ENCODE data around the gene CACNA1C.

The CACNA1C gene

DNA sequence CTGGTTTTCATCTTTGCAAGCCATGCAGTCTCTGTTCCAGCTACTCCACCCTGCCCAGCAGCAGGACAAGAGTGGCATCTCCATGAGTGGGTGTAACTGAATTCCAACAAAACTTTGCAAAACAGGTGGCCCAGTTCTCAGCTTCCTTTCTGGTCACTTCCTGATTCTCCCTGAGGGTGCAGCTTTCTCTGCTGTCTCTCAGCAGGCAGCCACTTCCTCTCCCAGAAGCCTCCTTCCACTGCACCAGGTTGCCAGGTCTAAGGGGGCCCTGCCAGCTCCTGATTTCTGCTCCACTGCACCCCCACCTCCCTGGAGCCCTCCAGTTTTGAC is 400.9 kb downstream of the CACNA1C start:
- H3K4me3 ChIP-seq (ENCODE audit: low read depth, low read length), result no peak overlapping the region
- no peak for DNase-seq (ENCODE audit: low read depth)
- TF ChIP-seq, protein P1, sequence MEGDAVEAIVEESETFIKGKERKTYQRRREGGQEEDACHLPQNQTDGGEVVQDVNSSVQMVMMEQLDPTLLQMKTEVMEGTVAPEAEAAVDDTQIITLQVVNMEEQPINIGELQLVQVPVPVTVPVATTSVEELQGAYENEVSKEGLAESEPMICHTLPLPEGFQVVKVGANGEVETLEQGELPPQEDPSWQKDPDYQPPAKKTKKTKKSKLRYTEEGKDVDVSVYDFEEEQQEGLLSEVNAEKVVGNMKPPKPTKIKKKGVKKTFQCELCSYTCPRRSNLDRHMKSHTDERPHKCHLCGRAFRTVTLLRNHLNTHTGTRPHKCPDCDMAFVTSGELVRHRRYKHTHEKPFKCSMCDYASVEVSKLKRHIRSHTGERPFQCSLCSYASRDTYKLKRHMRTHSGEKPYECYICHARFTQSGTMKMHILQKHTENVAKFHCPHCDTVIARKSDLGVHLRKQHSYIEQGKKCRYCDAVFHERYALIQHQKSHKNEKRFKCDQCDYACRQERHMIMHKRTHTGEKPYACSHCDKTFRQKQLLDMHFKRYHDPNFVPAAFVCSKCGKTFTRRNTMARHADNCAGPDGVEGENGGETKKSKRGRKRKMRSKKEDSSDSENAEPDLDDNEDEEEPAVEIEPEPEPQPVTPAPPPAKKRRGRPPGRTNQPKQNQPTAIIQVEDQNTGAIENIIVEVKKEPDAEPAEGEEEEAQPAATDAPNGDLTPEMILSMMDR (conservative IDR thresholded peaks at IDR 0.05; ENCODE audit: low read depth, low read length), result no peak

GRCh38 chr12:2454601-2455177 is 401.9 kb downstream of the CACNA1C start:
- TF ChIP-seq, protein P1 (conservative IDR thresholded peaks at IDR 0.05; ENCODE audit: low read depth, low read length), result no peak
- no peak for DNase-seq (ENCODE audit: low read depth)
- no peak overlapping the region for H3K4me3 ChIP-seq (ENCODE audit: low read depth, low read length)

DNA sequence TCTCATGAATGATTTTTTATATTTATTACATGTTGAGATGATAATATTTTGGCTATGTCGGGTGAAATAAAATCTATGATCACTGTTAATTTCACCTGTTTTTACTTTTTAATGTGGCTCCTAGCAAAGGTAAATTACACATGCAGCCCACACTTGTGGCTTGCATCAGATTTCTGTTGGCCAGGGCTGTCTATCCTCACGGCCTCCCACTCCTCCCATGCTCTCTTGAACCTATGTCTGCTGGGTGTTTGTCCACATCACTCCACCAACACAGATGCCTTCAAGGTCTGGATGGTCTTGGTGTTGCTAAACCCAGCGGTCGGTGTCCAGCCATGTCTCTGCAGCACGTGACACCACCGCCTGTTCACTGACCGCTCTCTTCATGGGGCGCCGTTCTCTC is 402.6 kb downstream of the CACNA1C start:
- TF ChIP-seq, protein P1 (conservative IDR thresholded peaks at IDR 0.05; ENCODE audit: low read depth, low read length), result no peak
- DNase-seq (ENCODE audit: low read depth), result no peak
- no peak overlapping the region for H3K4me3 ChIP-seq (ENCODE audit: low read depth, low read length)

- TF ChIP-seq, protein P1 (conservative IDR thresholded peaks at IDR 0.05; ENCODE audit: low read depth, low read length), result no peak
- no peak overlapping the region for H3K4me3 ChIP-seq (ENCODE audit: low read depth, low read length)
- no peak for DNase-seq (ENCODE audit: low read depth)
Observed at GRCh38 chr12:2456122-2456812, 403.5 kb downstream of the CACNA1C start.

- H3K4me3 ChIP-seq (ENCODE audit: low read depth, low read length), result no peak overlapping the region
- no peak for DNase-seq (ENCODE audit: low read depth)
- TF ChIP-seq, protein P1 (conservative IDR thresholded peaks at IDR 0.05; ENCODE audit: low read depth, low read length), result no peak
Observed at GRCh38 chr12:2456813-2457186, 404.0 kb downstream of the CACNA1C start.

GRCh38 chr12:2457215-2457932 is 404.6 kb downstream of the CACNA1C start:
- peak; percentile 26 for DNase-seq (ENCODE audit: low read depth)
- TF ChIP-seq, protein P1 (conservative IDR thresholded peaks at IDR 0.05; ENCODE audit: low read depth, low read length), result peak; percentile 51
- no peak overlapping the region for H3K4me3 ChIP-seq (ENCODE audit: low read depth, low read length)

Measured in choroid plexus epithelial cell (primary cell).